Mesendoderm (in vitro differentiated cells): ENCODE data around the gene COPS4.

Experiments
- DNase-seq: peaks from one replicate; pipeline ENCODE4 v3.0.0; 2013
- H2AK5ac ChIP-seq: 2 replicates; pipeline ENCODE4 v1.6.1; 2013; ENCODE audit warnings: low read length, inconsistent platforms
- H2BK120ac ChIP-seq: 2 replicates; pipeline ENCODE4 v1.6.1; 2013; ENCODE audit warnings: low read depth, mild to moderate bottlenecking, low read length, moderate library complexity, mixed read lengths
- H2BK15ac ChIP-seq: replicated peaks from 2 replicates; pipeline ENCODE4 v1.6.1; 2013; ENCODE audit warnings: low read depth, mild to moderate bottlenecking, moderate library complexity
- H2BK5ac ChIP-seq: 2 replicates; pipeline ENCODE4 v1.6.1; 2013; ENCODE audit warnings: low read length, inconsistent platforms
- H3K18ac ChIP-seq: 2 replicates; pipeline ENCODE4 v1.6.1; 2013; ENCODE audit warnings: mild to moderate bottlenecking, low read length, mixed read lengths
- H3K23ac ChIP-seq: one replicate; pipeline ENCODE4 v1.6.1; 2013; ENCODE audit warnings: low read length
- H3K27ac ChIP-seq: 2 replicates; pipeline ENCODE4 v1.5.1; 2013; ENCODE audit warnings: low read depth, mild to moderate bottlenecking, inconsistent platforms, low read length, moderate library complexity
- H3K27me3 ChIP-seq: 2 replicates; pipeline ENCODE4 v1.6.1; 2013; ENCODE audit warnings: low read length, control low read depth, mild to moderate bottlenecking, inconsistent platforms; ENCODE audit not compliant: insufficient read depth, poor library complexity
- H3K36me3 ChIP-seq: 2 replicates; pipeline ENCODE4 v1.6.1; 2013; ENCODE audit warnings: low read length, inconsistent platforms; ENCODE audit not compliant: control insufficient read depth, insufficient read depth
- H3K4ac ChIP-seq: one replicate; pipeline ENCODE4 v1.6.1; 2013; ENCODE audit warnings: low read depth, mild to moderate bottlenecking, low read length, moderate library complexity
- H3K4me1 ChIP-seq: 2 replicates; pipeline ENCODE4 v1.6.1; 2013; ENCODE audit warnings: low read depth, low read length, inconsistent platforms; ENCODE audit not compliant: control insufficient read depth
- H3K4me2 ChIP-seq: 2 replicates; pipeline ENCODE4 v1.6.1; 2013; ENCODE audit warnings: low read length
- H3K4me3 ChIP-seq: 2 replicates; pipeline ENCODE4 v1.5.1; 2013; ENCODE audit warnings: mild to moderate bottlenecking, low read length
- H3K56ac ChIP-seq: one replicate; pipeline ENCODE4 v1.6.1; 2013; ENCODE audit warnings: low read length
- H3K79me1 ChIP-seq: 2 replicates; pipeline ENCODE4 v1.6.1; 2013; ENCODE audit warnings: low read length, inconsistent platforms
- H3K79me2 ChIP-seq: 2 replicates; pipeline ENCODE4 v1.6.1; 2013; ENCODE audit warnings: mild to moderate bottlenecking, low read length; ENCODE audit not compliant: control insufficient read depth, insufficient read depth
- H3K9ac ChIP-seq: 2 replicates; pipeline ENCODE4 v1.6.1; 2013; ENCODE audit warnings: low read length, inconsistent platforms
- H4K5ac ChIP-seq: one replicate; pipeline ENCODE4 v1.6.1; 2013; ENCODE audit warnings: low read length
- H4K8ac ChIP-seq: one replicate; pipeline ENCODE4 v1.6.1; 2013; ENCODE audit warnings: low read depth, mild to moderate bottlenecking, control low read depth, low read length, moderate library complexity
- WGBS: extraction: QIAGEN DNeasy Blood & Tissue Kit; methylation state at CpG from one replicate; pipeline ENCODE4 v1.1.7; 2013; ENCODE audit warnings: low lambda C conversion rate, missing lambda C conversion rate; ENCODE audit not compliant: insufficient coverage; ENCODE audit errors: extremely low coverage; 5-methylcytosine and 5-hydroxymethylcytosine counted together

Gene COPS4

GRCh38 chr4:83113429-83113786, 78.4 kb downstream of the COPS4 start:
- Histone ChIP-seq H2BK15ac (no peak overlapping the region), H2BK120ac (no peak overlapping the region), H4K8ac (no peak overlapping the region), H3K27me3 (no peaks in the 10 kb centered on the region), H3K23ac (no peak overlapping the region), H3K36me3 (no peaks in the 10 kb centered on the region), H4K5ac (no peak overlapping the region), H3K79me2 (no peaks in the 10 kb centered on the region), H3K4ac (no peak overlapping the region), H3K79me1 (no peaks in the 10 kb centered on the region), H3K4me2 (no peak overlapping the region), H3K4me3 (no peak overlapping the region), H3K27ac (no peak overlapping the region), H3K56ac (no peak overlapping the region), H3K18ac (no peak overlapping the region), H3K4me1 (no peaks in the 10 kb centered on the region), H2BK5ac (no peak overlapping the region), H3K9ac (no peak overlapping the region), H2AK5ac (no peak overlapping the region)
- WGBS = no CpG with 5 or more reads among the region's 3 CpGs
- DNase-seq = no peak

- Histone ChIP-seq H2BK120ac (no peak within 1 kb of the TSS), H3K27me3 (no peaks in the 10 kb centered on the region), H3K23ac (no peak within 1 kb of the TSS), H3K18ac (peak within 1 kb of the TSS; percentile 60), H3K4ac (peak within 1 kb of the TSS; percentile 70), H4K5ac (no peak within 1 kb of the TSS), H2BK15ac (peak within 1 kb of the TSS; percentile 36), H3K4me2 (no peak within 1 kb of the TSS), H2BK5ac (no peak within 1 kb of the TSS), H3K4me3 (no peak within 1 kb of the TSS), H3K27ac (no peak within 1 kb of the TSS), H2AK5ac (no peak within 1 kb of the TSS), H3K36me3 (no peaks in the 10 kb centered on the region), H3K56ac (no peak within 1 kb of the TSS), H4K8ac (no peak within 1 kb of the TSS), H3K4me1 (no peaks in the 10 kb centered on the region), H3K9ac (no peak within 1 kb of the TSS), H3K79me1 (no peaks in the 10 kb centered on the region), H3K79me2 (no peaks in the 10 kb centered on the region)
- peak; percentile 37 for DNase-seq
- no CpG with 5 or more reads among the region's 5 CpGs for WGBS
Measured at GRCh38 chr4:83114576-83114975, 79.6 kb downstream of the COPS4 start, which contains the start of gene PLAC8. Gene PLAC8, minus strand, starts transcription at chr4:83114729. Its CDS starts 6,808 bp downstream, at chr4:83107921.

GRCh38 chr4:83115000-83115399, 80.0 kb downstream of the COPS4 start:
- H3K4me1 ChIP-seq = no peaks in the 10 kb centered on the region
- no peak overlapping the region for H3K23ac ChIP-seq
- peak; percentile 70 for DNase-seq
- H3K27ac ChIP-seq = no peak overlapping the region
- H2BK120ac ChIP-seq = no peak overlapping the region
- no peak overlapping the region for H4K8ac ChIP-seq
- no peaks in the 10 kb centered on the region for H3K79me2 ChIP-seq
- no peak overlapping the region for H3K56ac ChIP-seq
- H3K18ac ChIP-seq = no peak overlapping the region
- H3K9ac ChIP-seq = no peak overlapping the region
- H4K5ac ChIP-seq = no peak overlapping the region
- no peak overlapping the region for H2BK5ac ChIP-seq
- H2BK15ac ChIP-seq = no peak overlapping the region
- H3K27me3 ChIP-seq = no peaks in the 10 kb centered on the region
- H3K4ac ChIP-seq = no peak overlapping the region
- H3K4me2 ChIP-seq = no peak overlapping the region
- no peaks in the 10 kb centered on the region for H3K36me3 ChIP-seq
- no peaks in the 10 kb centered on the region for H3K79me1 ChIP-seq
- no peak overlapping the region for H3K4me3 ChIP-seq
- H2AK5ac ChIP-seq = no peak overlapping the region

- Histone ChIP-seq H3K27ac (no peak overlapping the region), H3K36me3 (no peaks in the 10 kb centered on the region), H2BK15ac (peak overlapping the region; percentile 36)
Measured at GRCh38 chr4:83115656-83116285, 80.8 kb downstream of the COPS4 start.

GRCh38 chr4:83118869-83119268, 83.9 kb downstream of the COPS4 start:
- H3K4me2 ChIP-seq = no peak overlapping the region
- H4K5ac ChIP-seq = no peak overlapping the region
- no peak overlapping the region for H2BK120ac ChIP-seq
- no peak overlapping the region for H2BK5ac ChIP-seq
- no CpG with 5 or more reads among the region's 2 CpGs for whole genome bisulfite sequencing
- no peak overlapping the region for H3K18ac ChIP-seq
- H3K4me1 ChIP-seq = no peaks in the 10 kb centered on the region
- H3K79me1 ChIP-seq = no peaks in the 10 kb centered on the region
- H3K27me3 ChIP-seq = no peaks in the 10 kb centered on the region
- H3K4me3 ChIP-seq = no peak overlapping the region
- H3K4ac ChIP-seq = no peak overlapping the region
- no peak overlapping the region for H3K23ac ChIP-seq
- no peaks in the 10 kb centered on the region for H3K79me2 ChIP-seq
- H3K9ac ChIP-seq = no peak overlapping the region
- no peak overlapping the region for H2BK15ac ChIP-seq
- no peak overlapping the region for H3K56ac ChIP-seq
- no peak overlapping the region for H2AK5ac ChIP-seq
- H4K8ac ChIP-seq = no peak overlapping the region
- DNase-seq = no peak
- no peak overlapping the region for H3K27ac ChIP-seq
- no peaks in the 10 kb centered on the region for H3K36me3 ChIP-seq

More at GRCh38 chr4:83115656-83116285, 80.8 kb downstream of the COPS4 start:
- Histone ChIP-seq H3K23ac (no peak overlapping the region), H3K9ac (no peak overlapping the region), H2BK5ac (no peak overlapping the region), H4K8ac (no peak overlapping the region), H3K4ac (peak overlapping the region; percentile 70), H2AK5ac (no peak overlapping the region), H3K18ac (peak overlapping the region; percentile 60), H2BK120ac (peak overlapping the region; percentile 82), H3K4me2 (no peak overlapping the region), H3K79me1 (no peaks in the 10 kb centered on the region), H3K27me3 (no peaks in the 10 kb centered on the region), H3K56ac (no peak overlapping the region), H4K5ac (no peak overlapping the region), H3K4me3 (no peak overlapping the region), H3K79me2 (no peaks in the 10 kb centered on the region), H3K4me1 (no peaks in the 10 kb centered on the region)
- no peak for DNase-seq
- WGBS = no CpG with 5 or more reads among the region's 8 CpGs

- H3K18ac ChIP-seq = no peak overlapping the region
- no peak overlapping the region for H3K4ac ChIP-seq
- H4K5ac ChIP-seq = no peak overlapping the region
- no peak overlapping the region for H2BK15ac ChIP-seq
- H3K36me3 ChIP-seq = no peaks in the 10 kb centered on the region
- H3K79me2 ChIP-seq = no peaks in the 10 kb centered on the region
- no peak overlapping the region for H2BK120ac ChIP-seq
- no peak overlapping the region for H3K4me2 ChIP-seq
- H3K23ac ChIP-seq = no peak overlapping the region
- H4K8ac ChIP-seq = no peak overlapping the region
- H3K4me1 ChIP-seq = no peaks in the 10 kb centered on the region
- no peak overlapping the region for H3K4me3 ChIP-seq
- no peak for DNase-seq
- no peak overlapping the region for H3K27ac ChIP-seq
- no peak overlapping the region for H2AK5ac ChIP-seq
- no peaks in the 10 kb centered on the region for H3K79me1 ChIP-seq
- no peak overlapping the region for H3K9ac ChIP-seq
- H3K27me3 ChIP-seq = no peaks in the 10 kb centered on the region
- H2BK5ac ChIP-seq = no peak overlapping the region
- WGBS = no CpG with 5 or more reads among the region's 5 CpGs
- H3K56ac ChIP-seq = no peak overlapping the region
Measured at GRCh38 chr4:83121246-83121645, 86.3 kb downstream of the COPS4 start.
